Measurements from ENCODE around the gene DPP4. TPM values are rescaled to one million over a fixed set of nuclear protein-coding genes. Genes with fewer than 3 reads are reported as not detected.

DPP4 gene
- total and polyA plus RNA-seq, 2 experiments from 2014 or later, result 149 to 218 TPM

DNA sequence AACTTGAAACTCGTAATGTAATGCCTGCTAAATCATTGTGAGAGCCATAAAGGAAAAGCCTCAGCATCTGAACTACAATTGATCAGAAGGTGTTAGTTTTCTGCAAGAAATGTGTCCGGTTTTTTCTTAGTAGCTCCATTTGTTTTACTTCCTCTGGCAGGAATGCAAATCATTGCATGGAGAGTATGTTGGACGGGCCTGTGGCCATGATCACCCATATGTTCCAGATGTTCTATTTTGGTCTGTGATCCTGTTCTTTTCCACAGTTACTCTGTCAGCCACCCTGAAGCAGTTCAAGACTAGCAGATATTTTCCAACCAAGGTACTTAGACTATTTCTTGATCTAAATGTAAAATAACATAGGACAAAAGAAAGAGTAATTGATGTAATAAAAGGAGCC is 126.6 kb downstream of the DPP4 start:
- H3K27ac ChIP-seq, result no peak overlapping the region
- DNase-seq (ENCODE audit: low spot score), result no peak
- H3K4me1 ChIP-seq (ENCODE audit: insufficient read depth), result no peaks in the 10 kb centered on the region
- no peaks in the 10 kb centered on the region for H3K9me3 ChIP-seq (ENCODE audit: low read depth)
- WGBS (ENCODE audit: low lambda C conversion rate, missing lambda C conversion rate), result 56% methylated on average over 3 of the region's 3 CpGs
- no peak overlapping the region for H2AFZ ChIP-seq
- no peaks in the 10 kb centered on the region for H4K20me1 ChIP-seq (ENCODE audit: insufficient read depth, poor library complexity, severe bottlenecking)
- H3K4me2 ChIP-seq, result no peak overlapping the region
- TF ChIP-seq EZH2phosphoT487 (IDR thresholded peaks at IDR 0.05; ENCODE audit: low read depth, severe bottlenecking, unreplicated experiment) (no peak), EZH2 (IDR thresholded peaks at IDR 0.05; ENCODE audit: borderline replicate concordance) (no peak)
- TF ChIP-seq, protein P1, sequence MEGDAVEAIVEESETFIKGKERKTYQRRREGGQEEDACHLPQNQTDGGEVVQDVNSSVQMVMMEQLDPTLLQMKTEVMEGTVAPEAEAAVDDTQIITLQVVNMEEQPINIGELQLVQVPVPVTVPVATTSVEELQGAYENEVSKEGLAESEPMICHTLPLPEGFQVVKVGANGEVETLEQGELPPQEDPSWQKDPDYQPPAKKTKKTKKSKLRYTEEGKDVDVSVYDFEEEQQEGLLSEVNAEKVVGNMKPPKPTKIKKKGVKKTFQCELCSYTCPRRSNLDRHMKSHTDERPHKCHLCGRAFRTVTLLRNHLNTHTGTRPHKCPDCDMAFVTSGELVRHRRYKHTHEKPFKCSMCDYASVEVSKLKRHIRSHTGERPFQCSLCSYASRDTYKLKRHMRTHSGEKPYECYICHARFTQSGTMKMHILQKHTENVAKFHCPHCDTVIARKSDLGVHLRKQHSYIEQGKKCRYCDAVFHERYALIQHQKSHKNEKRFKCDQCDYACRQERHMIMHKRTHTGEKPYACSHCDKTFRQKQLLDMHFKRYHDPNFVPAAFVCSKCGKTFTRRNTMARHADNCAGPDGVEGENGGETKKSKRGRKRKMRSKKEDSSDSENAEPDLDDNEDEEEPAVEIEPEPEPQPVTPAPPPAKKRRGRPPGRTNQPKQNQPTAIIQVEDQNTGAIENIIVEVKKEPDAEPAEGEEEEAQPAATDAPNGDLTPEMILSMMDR (IDR thresholded peaks at IDR 0.05; ENCODE audit: poor library complexity), result no peak
- H3K4me3 ChIP-seq, result no peak overlapping the region
- no peaks in the 10 kb centered on the region for H3K9me2 ChIP-seq (replicated peaks; ENCODE audit: insufficient read depth)
- no peaks in the 10 kb centered on the region for H3K27me3 ChIP-seq
- no peaks in the 10 kb centered on the region for H3K79me2 ChIP-seq
- no peaks in the 10 kb centered on the region for H3K36me3 ChIP-seq (replicated peaks; ENCODE audit: insufficient read depth, low read depth)

DNA sequence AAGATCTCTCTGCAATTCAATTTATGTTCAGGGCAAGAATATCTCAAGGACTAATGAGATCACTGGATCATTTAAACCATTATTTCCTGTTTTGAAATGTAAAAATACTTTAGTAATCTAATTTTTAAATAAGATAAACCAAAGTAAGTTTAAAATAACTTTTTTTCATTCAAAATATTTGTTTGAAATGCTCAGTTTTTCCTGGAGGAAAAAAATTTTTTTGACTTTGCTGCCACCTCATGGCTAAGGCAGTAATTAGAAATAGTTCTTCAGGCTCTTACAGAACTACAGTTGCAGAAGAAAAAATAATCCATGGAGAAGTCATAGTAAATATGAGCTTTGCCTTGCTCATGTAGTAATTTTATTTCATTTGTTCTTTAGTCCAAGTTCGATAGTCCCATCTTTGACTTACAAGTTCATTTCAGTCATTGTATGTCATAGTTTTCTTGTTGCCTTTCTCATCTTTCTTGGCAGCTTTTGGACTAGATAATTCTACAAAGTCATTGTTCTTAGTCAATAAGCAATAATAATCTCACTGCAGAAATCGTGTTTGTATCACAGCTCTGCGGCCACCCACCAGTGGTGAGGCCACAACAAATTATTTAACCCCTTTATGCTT is 127.4 kb downstream of the DPP4 start:
- Histone ChIP-seq H3K4me2 (no peak overlapping the region), H3K9me2 (replicated peaks; ENCODE audit: insufficient read depth) (no peaks in the 10 kb centered on the region), H3K27ac (no peak overlapping the region), H3K36me3 (replicated peaks; ENCODE audit: insufficient read depth, low read depth) (no peaks in the 10 kb centered on the region), H3K27me3 (peaks cover 3% of the 10 kb centered on the region), H4K20me1 (ENCODE audit: insufficient read depth, poor library complexity, severe bottlenecking) (no peaks in the 10 kb centered on the region), H3K79me2 (no peaks in the 10 kb centered on the region), H3K4me1 (ENCODE audit: insufficient read depth) (no peaks in the 10 kb centered on the region), H3K9me3 (ENCODE audit: low read depth) (no peaks in the 10 kb centered on the region), H2AFZ (no peak overlapping the region), H3K4me3 (no peak overlapping the region)
- WGBS (ENCODE audit: low lambda C conversion rate, missing lambda C conversion rate), result 17% methylated on average over 3 of the region's 3 CpGs
- TF ChIP-seq, protein P1 (IDR thresholded peaks at IDR 0.05; ENCODE audit: poor library complexity), result peak; percentile 80
- TF ChIP-seq EZH2phosphoT487 (IDR thresholded peaks at IDR 0.05; ENCODE audit: low read depth, severe bottlenecking, unreplicated experiment), result no peak
- DNase-seq (ENCODE audit: low spot score), result peak; percentile 28

DNA sequence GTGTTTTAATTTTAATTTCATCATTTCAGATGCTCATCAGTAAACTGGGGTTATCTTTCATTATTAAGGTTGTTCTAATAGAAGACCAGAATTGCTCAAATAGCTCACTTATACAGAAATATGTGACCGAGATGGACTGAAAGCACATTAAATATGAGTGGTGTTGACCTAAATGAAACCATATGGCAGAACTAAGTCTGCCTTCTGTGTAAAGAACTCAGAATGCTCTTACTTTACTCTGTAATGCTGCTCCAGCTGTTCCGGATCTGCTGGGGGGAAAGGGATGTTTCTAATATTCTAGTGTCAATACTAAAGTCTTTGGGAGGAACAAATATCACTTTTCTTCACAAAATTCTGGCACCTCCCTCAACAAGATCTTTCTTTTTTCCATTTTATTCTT is 131.0 kb downstream of the DPP4 start:
- H3K79me2 ChIP-seq, result no peaks in the 10 kb centered on the region
- H3K27me3 ChIP-seq, result peaks cover 18% of the 10 kb centered on the region
- TF ChIP-seq EZH2 (IDR thresholded peaks at IDR 0.05; ENCODE audit: borderline replicate concordance), result no peak
- TF ChIP-seq EZH2phosphoT487 (IDR thresholded peaks at IDR 0.05; ENCODE audit: low read depth, severe bottlenecking, unreplicated experiment), result no peak
- TF ChIP-seq, protein P1 (IDR thresholded peaks at IDR 0.05; ENCODE audit: poor library complexity), result no peak
- H3K4me2 ChIP-seq, result no peak overlapping the region
- no peak overlapping the region for H2AFZ ChIP-seq
- H3K27ac ChIP-seq, result no peak overlapping the region
- DNase-seq (ENCODE audit: low spot score), result no peak
- no peaks in the 10 kb centered on the region for H3K9me3 ChIP-seq (ENCODE audit: low read depth)
- 48% methylated on average over 2 of the region's 2 CpGs for WGBS (ENCODE audit: low lambda C conversion rate, missing lambda C conversion rate)
- no peaks in the 10 kb centered on the region for H3K36me3 ChIP-seq (replicated peaks; ENCODE audit: insufficient read depth, low read depth)
- H3K9me2 ChIP-seq (replicated peaks; ENCODE audit: insufficient read depth), result no peaks in the 10 kb centered on the region
- no peaks in the 10 kb centered on the region for H3K4me1 ChIP-seq (ENCODE audit: insufficient read depth)
- no peaks in the 10 kb centered on the region for H4K20me1 ChIP-seq (ENCODE audit: insufficient read depth, poor library complexity, severe bottlenecking)
- no peak overlapping the region for H3K4me3 ChIP-seq

Small RNA genes within 50 kb of the gene (small RNA-seq; reads per million reads assigned to genes)
- not detected for gene TIMM8AP1

Other genes with a start within 250 kb of the DPP4 start
- gene GCG, start 78.0 kb upstream of the DPP4 start, total RNA-seq, result 19.8 and 21.1 TPM in 2 replicates
- gene GCG, start 78.0 kb upstream of the DPP4 start, polyA plus RNA-seq, result 4.4 and 100 TPM in 2 replicates
- gene FAP, start 169.2 kb upstream of the DPP4 start, total RNA-seq, result 44.5 and 67.8 TPM in 2 replicates
- 38.1 and 40.4 TPM in 2 replicates for gene FAP, start 169.2 kb upstream of the DPP4 start, polyA plus RNA-seq
- 6.2 and 10.1 TPM in 2 replicates for gene IFIH1, start 244.5 kb upstream of the DPP4 start, total RNA-seq
- 1.7 and 7.1 TPM in 2 replicates for gene IFIH1, start 244.5 kb upstream of the DPP4 start, polyA plus RNA-seq